ENCODE results near the gene HSF4.

GRCh38 chr16:67202426-67202825, 37.9 kb downstream of the HSF4 start:
- TF ChIP-seq CTCF (IDR thresholded peaks at IDR 0.05) (no peak), ETV6 (CRISPR knock-in tag; IDR thresholded peaks at IDR 0.05) (no peak), SMAD3 (CRISPR knock-in tag; IDR thresholded peaks at IDR 0.05; ENCODE audit: borderline replicate concordance) (no peak), MYBL2 (CRISPR knock-in tag; IDR thresholded peaks at IDR 0.05) (no peak), ZNF512 (CRISPR knock-in tag; IDR thresholded peaks at IDR 0.05; ENCODE audit: borderline replicate concordance) (no peak), FOXP4 (CRISPR knock-in tag; IDR thresholded peaks at IDR 0.05) (no peak), NR3C1 (CRISPR knock-in tag; conservative IDR thresholded peaks at IDR 0.05; ENCODE audit: low read depth) (no peak), ZNF138 (CRISPR knock-in tag; conservative IDR thresholded peaks at IDR 0.05) (no peak), PREB (CRISPR knock-in tag; IDR thresholded peaks at IDR 0.05; ENCODE audit: borderline replicate concordance) (no peak), ZBTB43 (CRISPR knock-in tag; IDR thresholded peaks at IDR 0.05) (no peak), FOXP1 (CRISPR knock-in tag; IDR thresholded peaks at IDR 0.05; ENCODE audit: borderline replicate concordance) (no peak), ATF1 (CRISPR knock-in tag; IDR thresholded peaks at IDR 0.05) (no peak), ELF4 (CRISPR knock-in tag; IDR thresholded peaks at IDR 0.05; ENCODE audit: low read depth) (no peak), SP1 (CRISPR knock-in tag; conservative IDR thresholded peaks at IDR 0.05) (no peak)
